Astrocyte (in vitro differentiated cells and primary cell): Measurements from ENCODE around the gene BCL7A. TPM values are rescaled to one million over a fixed set of nuclear protein-coding genes. Genes with fewer than 3 reads are reported as not detected.
"Not testable (repeated sequence)": the region's sequence is repeated elsewhere in the genome, so short reads cannot be mapped to it uniquely, and the experiment has no call there.

Experiments
- DNase-seq: peaks from one replicate; pipeline ENCODE4 v3.0.0-alpha.2; 2010; ENCODE audit warnings: low read depth
- FAIRE-seq: peaks from 2 replicates; lab custom pipeline; 2011; peaks lifted over from hg19 to GRCh38; lab: Jason Lieb, UNC
- H2AFZ ChIP-seq: 2 replicates; pipeline ENCODE4 v1.6.0; 2012; ENCODE audit warnings: low read depth, low read length, inconsistent platforms
- H3K27ac ChIP-seq: 2 replicates; pipeline ENCODE4 v1.5.1; 2011; ENCODE audit warnings: low read depth, low read length, inconsistent platforms
- H3K27me3 ChIP-seq: 2 replicates; pipeline ENCODE4 v1.6.0; 2011; ENCODE audit warnings: low read length, inconsistent platforms; ENCODE audit not compliant: insufficient read depth
- H3K36me3 ChIP-seq: 2 replicates; pipeline ENCODE4 v1.5.1; 2011; ENCODE audit warnings: low read length, inconsistent platforms; ENCODE audit not compliant: insufficient read depth
- H3K4me1 ChIP-seq: 2 replicates; pipeline ENCODE4 v1.5.1; 2011; ENCODE audit warnings: low read length, inconsistent platforms; ENCODE audit not compliant: insufficient read depth
- H3K4me2 ChIP-seq: 2 replicates; pipeline ENCODE4 v1.6.0; 2012; ENCODE audit warnings: low read length, inconsistent platforms
- H3K4me3 ChIP-seq: 2 replicates; pipeline ENCODE4 v1.5.1; 2011; ENCODE audit warnings: low read depth, mild to moderate bottlenecking, low read length, inconsistent platforms; ENCODE audit not compliant: insufficient read depth
- H3K79me2 ChIP-seq: 2 replicates; pipeline ENCODE4 v1.6.0; 2012; ENCODE audit warnings: mild to moderate bottlenecking, low read length, inconsistent platforms; ENCODE audit not compliant: insufficient read depth
- H3K9ac ChIP-seq: 2 replicates; pipeline ENCODE4 v1.6.0; 2012; ENCODE audit warnings: mild to moderate bottlenecking, low read length, inconsistent platforms
- H3K9me3 ChIP-seq: 2 replicates; pipeline ENCODE4 v1.5.1; 2012; ENCODE audit warnings: low read depth, mild to moderate bottlenecking, low read length, inconsistent platforms; ENCODE audit not compliant: insufficient read depth
- H4K20me1 ChIP-seq: 2 replicates; pipeline ENCODE4 v1.6.0; 2012; ENCODE audit warnings: low read length, inconsistent platforms; ENCODE audit not compliant: insufficient read depth
- H3K27ac Mint-ChIP-seq: one replicate; pipeline ENCODE4 v1.8.0; 2021; ENCODE audit warnings: mild to moderate bottlenecking, mixed read lengths; ENCODE audit not compliant: unreplicated experiment
- H3K27me3 Mint-ChIP-seq: one replicate; pipeline ENCODE4 v1.8.0; 2021; ENCODE audit warnings: low read depth, mixed read lengths; ENCODE audit not compliant: unreplicated experiment
- H3K36me3 Mint-ChIP-seq: one replicate; pipeline ENCODE4 v1.8.0; 2021; ENCODE audit warnings: low read depth, mixed read lengths; ENCODE audit not compliant: unreplicated experiment
- H3K4me1 Mint-ChIP-seq: one replicate; pipeline ENCODE4 v1.8.0; 2021; ENCODE audit warnings: low read depth, mixed read lengths; ENCODE audit not compliant: unreplicated experiment
- H3K4me3 Mint-ChIP-seq: one replicate; pipeline ENCODE4 v1.8.0; 2021; ENCODE audit warnings: mild to moderate bottlenecking, moderate library complexity, mixed read lengths; ENCODE audit not compliant: unreplicated experiment
- H3K9me3 Mint-ChIP-seq: one replicate; pipeline ENCODE4 v1.8.0; 2021; ENCODE audit warnings: mild to moderate bottlenecking, mixed read lengths; ENCODE audit not compliant: unreplicated experiment
- CTCF ChIP-seq: IDR thresholded peaks from 2 replicates; pipeline ENCODE4 v1.5.1; 2011; ENCODE audit warnings: low read depth, mild to moderate bottlenecking, inconsistent platforms, low read length, moderate library complexity; ENCODE audit not compliant: insufficient read depth
- EZH2 ChIP-seq: IDR thresholded peaks from 2 replicates; pipeline ENCODE4 v1.6.1; 2012; ENCODE audit warnings: mild to moderate bottlenecking, low read length, inconsistent platforms; ENCODE audit not compliant: insufficient read depth
- total RNA-seq: library from RNA; stranded (reverse); gene quantifications from 2 replicates; pipeline ENCODE4 v1.2.1, GENCODE V29; 2021

The BCL7A gene
- total RNA-seq, 1 donor from 2014 or later, result 9.6 TPM

DNA sequence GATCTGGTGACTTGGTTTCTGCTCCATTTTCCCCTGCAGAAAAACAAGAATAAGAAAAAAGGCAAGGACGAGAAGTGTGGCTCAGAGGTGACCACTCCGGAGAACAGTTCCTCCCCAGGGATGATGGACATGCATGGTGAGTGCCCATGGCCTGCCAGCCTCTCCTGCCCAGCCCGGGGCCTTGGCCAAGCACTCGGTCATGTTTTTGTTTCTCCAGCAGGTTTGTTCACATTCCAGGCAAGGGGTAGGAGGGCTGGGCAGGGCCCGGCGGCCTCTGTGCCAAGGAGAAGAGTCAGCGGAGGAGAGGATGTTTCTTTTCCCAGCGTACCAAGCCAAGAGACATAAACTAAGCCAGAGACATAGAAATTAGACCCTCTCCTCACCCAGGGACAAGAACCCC lies 13.6 kb downstream of the BCL7A start:
- no peak for DNase-seq
- H3K4me1 ChIP-seq, result no peaks in the 10 kb centered on the region
- no peaks in the 10 kb centered on the region for H4K20me1 ChIP-seq
- H3K36me3 ChIP-seq, result no peaks in the 10 kb centered on the region
- no peaks in the 10 kb centered on the region for H3K9me3 Mint-ChIP-seq
- H3K27me3 ChIP-seq, result no peaks in the 10 kb centered on the region
- no peak overlapping the region for H3K9ac ChIP-seq
- FAIRE-seq, result no peak
- H3K4me3 ChIP-seq, result no peak overlapping the region
- no peak overlapping the region for H2AFZ ChIP-seq
- H3K4me2 ChIP-seq, result no peak overlapping the region
- H3K9me3 ChIP-seq, result no peaks in the 10 kb centered on the region
- H3K4me1 Mint-ChIP-seq, result no peaks in the 10 kb centered on the region
- no peak overlapping the region for H3K27ac Mint-ChIP-seq
- H3K79me2 ChIP-seq, result peaks cover 4% of the 10 kb centered on the region
- H3K27me3 Mint-ChIP-seq, result no peaks in the 10 kb centered on the region
- H3K36me3 Mint-ChIP-seq, result peaks cover 8% of the 10 kb centered on the region
- TF ChIP-seq CTCF (no peak), EZH2 (no peak)
- no peak overlapping the region for H3K27ac ChIP-seq
- no peak overlapping the region for H3K4me3 Mint-ChIP-seq

- no peak overlapping the region for H3K4me3 ChIP-seq
- H3K9ac ChIP-seq, result no peak overlapping the region
- peaks cover 9% of the 10 kb centered on the region for H3K36me3 Mint-ChIP-seq
- H3K27me3 ChIP-seq, result no peaks in the 10 kb centered on the region
- H4K20me1 ChIP-seq, result no peaks in the 10 kb centered on the region
- no peak for FAIRE-seq
- no peak for DNase-seq
- H3K36me3 ChIP-seq, result no peaks in the 10 kb centered on the region
- peaks cover 3% of the 10 kb centered on the region for H3K4me1 Mint-ChIP-seq
- H3K27me3 Mint-ChIP-seq, result no peaks in the 10 kb centered on the region
- H2AFZ ChIP-seq, result no peak overlapping the region
- no peaks in the 10 kb centered on the region for H3K4me1 ChIP-seq
- no peak overlapping the region for H3K27ac Mint-ChIP-seq
- no peaks in the 10 kb centered on the region for H3K9me3 ChIP-seq
- no peaks in the 10 kb centered on the region for H3K9me3 Mint-ChIP-seq
- H3K27ac ChIP-seq, result no peak overlapping the region
- no peak for TF ChIP-seq EZH2
- TF ChIP-seq CTCF, result no peak
- peaks cover 4% of the 10 kb centered on the region for H3K79me2 ChIP-seq
- no peak overlapping the region for H3K4me2 ChIP-seq
- H3K4me3 Mint-ChIP-seq, result no peak overlapping the region
Observed at GRCh38 chr12:122036153-122036552, 14.5 kb downstream of the BCL7A start.

DNA sequence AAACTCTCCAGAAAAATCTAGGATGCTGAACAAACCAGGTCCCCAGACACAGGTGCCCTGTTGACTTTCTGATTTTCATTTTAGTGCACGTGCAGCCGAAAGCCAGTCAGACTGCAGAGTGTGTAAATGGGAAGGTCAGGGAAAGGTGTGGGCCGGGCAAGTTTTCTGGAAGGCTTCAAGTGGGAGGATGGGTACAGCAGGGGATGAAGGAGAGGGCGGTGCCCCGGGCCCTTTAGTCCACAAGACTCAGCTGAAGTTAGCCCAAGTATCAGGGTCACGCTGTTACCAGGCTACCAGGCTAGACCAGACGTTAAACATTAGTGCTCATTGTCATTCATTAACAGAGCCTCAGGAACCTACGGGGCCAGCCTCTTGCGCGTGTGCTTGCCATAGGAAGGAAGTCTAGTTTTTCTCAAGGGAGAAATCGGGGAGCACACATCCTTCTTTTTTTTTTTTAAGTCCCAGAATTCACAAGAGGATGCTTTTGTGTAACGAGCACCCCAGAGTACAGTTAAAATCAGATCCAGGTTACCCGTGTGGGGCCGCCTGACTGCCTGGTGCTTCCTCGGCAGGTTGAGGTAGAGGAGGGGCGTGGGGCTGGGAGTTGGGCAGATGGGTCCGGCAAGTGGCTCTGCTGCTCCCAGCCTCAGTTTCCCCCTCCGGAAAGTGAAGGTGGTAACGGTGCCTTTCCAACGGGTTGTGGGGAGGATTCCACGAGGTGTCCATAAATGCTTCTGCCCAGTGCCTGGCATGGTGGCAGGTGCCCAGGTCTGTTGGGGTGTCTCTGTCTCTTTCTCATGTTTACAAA lies 19.1 kb downstream of the BCL7A start:
- no peak overlapping the region for H3K4me2 ChIP-seq
- H3K9me3 ChIP-seq, result no peaks in the 10 kb centered on the region
- no peak overlapping the region for H3K27ac ChIP-seq
- Mint-ChIP-seq H3K4me1 (peaks cover 3% of the 10 kb centered on the region), H3K4me3 (no peak overlapping the region), H3K9me3 (no peaks in the 10 kb centered on the region), H3K27me3 (no peaks in the 10 kb centered on the region), H3K27ac (peak overlapping the region; percentile 58), H3K36me3 (peaks cover 7% of the 10 kb centered on the region)
- no peak for DNase-seq
- H3K36me3 ChIP-seq, result no peaks in the 10 kb centered on the region
- H3K79me2 ChIP-seq, result no peaks in the 10 kb centered on the region
- H3K27me3 ChIP-seq, result no peaks in the 10 kb centered on the region
- H3K4me3 ChIP-seq, result no peak overlapping the region
- TF ChIP-seq CTCF (no peak), EZH2 (no peak)
- H3K4me1 ChIP-seq, result no peaks in the 10 kb centered on the region
- no peak for FAIRE-seq
- no peaks in the 10 kb centered on the region for H4K20me1 ChIP-seq
- no peak overlapping the region for H3K9ac ChIP-seq
- H2AFZ ChIP-seq, result no peak overlapping the region

- H3K4me2 ChIP-seq, DNase-seq, H3K27ac ChIP-seq, H3K79me2 ChIP-seq, H3K4me3 ChIP-seq, H4K20me1 ChIP-seq, H3K4me1 Mint-ChIP-seq, H2AFZ ChIP-seq, H3K4me1 ChIP-seq, H3K27me3 Mint-ChIP-seq, H3K36me3 ChIP-seq, FAIRE-seq, H3K9ac ChIP-seq, H3K9me3 ChIP-seq, H3K4me3 Mint-ChIP-seq, H3K27me3 ChIP-seq, H3K36me3 Mint-ChIP-seq, H3K27ac Mint-ChIP-seq, H3K9me3 Mint-ChIP-seq: not testable (repeated sequence)
Observed at GRCh38 chr12:122041458-122041857, 19.8 kb downstream of the BCL7A start.
